DMS 273 (cell line): ENCODE results near the gene CYP26C1.

Source experiments
- DNase-seq: peaks from one replicate; lab custom pipeline; 2025; ENCODE audit not compliant: unreplicated experiment; lab: John Stamatoyannopoulos, UW

Gene CYP26C1

GRCh38 chr10:93063977-93064660 lies 3.5 kb downstream of the CYP26C1 start:
- no peak for DNase-seq

GRCh38 chr10:93064874-93065660 lies 4.5 kb downstream of the CYP26C1 start:
- no peak for DNase-seq

- DNase-seq, result peak; percentile 65
Observed at GRCh38 chr10:93065675-93066543, 5.3 kb downstream of the CYP26C1 start.

DNA sequence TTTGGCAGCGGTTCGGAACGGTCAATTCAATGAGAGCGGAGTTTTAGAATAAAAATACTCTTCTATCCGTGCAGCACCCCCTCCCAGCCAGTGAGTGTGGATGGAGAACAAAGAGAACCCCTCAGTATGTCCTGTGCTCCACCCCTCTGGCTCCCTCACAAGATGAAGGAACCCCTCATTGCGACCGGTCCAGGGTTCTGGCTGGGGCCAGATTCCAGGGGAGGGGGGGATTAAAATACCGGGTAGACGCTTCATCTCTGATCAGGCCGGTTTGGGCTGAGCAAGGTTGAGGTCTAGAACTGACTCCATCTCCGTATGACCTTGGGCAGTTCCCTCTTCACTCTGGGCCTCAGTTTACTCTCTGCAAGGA lies 5.9 kb downstream of the CYP26C1 start:
- DNase-seq, result no peak

- no peak for DNase-seq
Observed at GRCh38 chr10:93067443-93068365, 7.1 kb downstream of the CYP26C1 start.

GRCh38 chr10:93068411-93069244 lies 8.0 kb downstream of the CYP26C1 start:
- peak; percentile 70 for DNase-seq

DNA sequence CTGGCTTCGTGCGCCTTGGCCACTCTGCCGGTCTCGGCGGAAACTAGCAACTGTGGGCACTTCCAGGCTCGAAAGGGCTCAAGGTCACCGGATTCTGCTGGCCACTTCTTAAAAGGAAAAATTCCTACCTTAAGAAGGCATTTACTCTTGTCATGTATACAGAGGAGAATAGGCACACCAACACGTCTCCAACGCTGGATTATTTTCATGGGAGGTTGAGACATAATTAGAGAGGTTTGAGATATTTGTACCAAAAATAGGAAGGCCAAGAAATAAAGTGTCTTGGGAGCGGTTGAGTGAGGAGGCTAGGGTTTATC lies 8.6 kb downstream of the CYP26C1 start:
- DNase-seq, result no peak

DNA sequence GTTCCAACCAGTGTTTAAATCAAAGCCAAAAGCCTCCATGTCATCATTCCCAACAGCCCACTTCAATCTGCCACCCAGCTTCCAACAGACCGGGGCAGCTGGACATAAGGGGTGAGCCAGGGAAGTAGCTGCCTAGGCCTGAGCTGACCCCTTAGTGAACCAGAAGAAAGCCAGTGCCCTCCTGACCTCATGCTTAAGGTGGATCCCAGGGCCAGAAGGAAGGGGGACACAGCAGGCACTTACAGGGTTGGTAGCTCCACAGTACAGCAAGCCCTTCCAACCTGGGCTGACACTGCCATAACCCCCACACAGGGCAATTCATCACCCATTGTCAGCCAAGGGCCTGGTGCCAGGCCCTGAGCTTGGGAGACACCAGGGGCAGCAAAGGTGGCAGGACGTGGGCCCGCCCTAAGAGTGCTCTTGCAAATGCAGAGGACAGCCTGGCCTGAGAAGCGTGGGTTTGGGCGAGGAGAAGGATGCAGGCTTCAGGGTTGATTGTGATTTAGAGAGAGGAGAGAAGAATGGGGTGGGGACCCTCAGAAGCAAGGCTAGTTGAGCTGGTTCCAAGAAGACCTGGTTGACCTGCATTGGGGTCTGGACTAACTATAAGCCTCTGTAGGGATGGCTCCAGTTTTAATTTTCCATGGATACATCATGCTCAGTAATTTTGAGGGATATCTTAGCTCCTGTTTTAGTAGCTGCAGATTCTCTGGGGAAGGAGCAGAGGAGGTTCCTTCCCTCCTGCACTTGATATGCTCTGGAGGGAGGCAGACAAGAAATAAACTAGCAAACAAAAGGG lies 10.0 kb downstream of the CYP26C1 start:
- DNase-seq, result no peak

DNA sequence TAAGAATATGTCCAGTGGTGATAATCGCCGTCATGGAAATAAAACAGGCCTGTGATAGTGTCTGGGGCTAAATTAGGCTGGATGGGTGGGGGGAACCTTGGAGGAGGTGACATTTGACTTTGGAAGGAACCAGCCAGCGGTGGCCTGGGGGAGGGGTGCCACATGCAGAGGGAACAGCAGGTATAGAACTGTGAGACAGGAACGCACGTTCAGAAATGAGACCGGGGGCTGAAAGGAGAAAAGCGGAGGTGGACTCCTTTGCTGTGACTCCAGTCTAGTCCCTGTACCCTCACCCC lies 10.5 kb downstream of the CYP26C1 start:
- no peak for DNase-seq

- peak; percentile 39 for DNase-seq
Observed at GRCh38 chr10:93071674-93072224, 11.2 kb downstream of the CYP26C1 start.

GRCh38 chr10:93072225-93072712 lies 11.7 kb downstream of the CYP26C1 start:
- DNase-seq, result peak; percentile 46

DNA sequence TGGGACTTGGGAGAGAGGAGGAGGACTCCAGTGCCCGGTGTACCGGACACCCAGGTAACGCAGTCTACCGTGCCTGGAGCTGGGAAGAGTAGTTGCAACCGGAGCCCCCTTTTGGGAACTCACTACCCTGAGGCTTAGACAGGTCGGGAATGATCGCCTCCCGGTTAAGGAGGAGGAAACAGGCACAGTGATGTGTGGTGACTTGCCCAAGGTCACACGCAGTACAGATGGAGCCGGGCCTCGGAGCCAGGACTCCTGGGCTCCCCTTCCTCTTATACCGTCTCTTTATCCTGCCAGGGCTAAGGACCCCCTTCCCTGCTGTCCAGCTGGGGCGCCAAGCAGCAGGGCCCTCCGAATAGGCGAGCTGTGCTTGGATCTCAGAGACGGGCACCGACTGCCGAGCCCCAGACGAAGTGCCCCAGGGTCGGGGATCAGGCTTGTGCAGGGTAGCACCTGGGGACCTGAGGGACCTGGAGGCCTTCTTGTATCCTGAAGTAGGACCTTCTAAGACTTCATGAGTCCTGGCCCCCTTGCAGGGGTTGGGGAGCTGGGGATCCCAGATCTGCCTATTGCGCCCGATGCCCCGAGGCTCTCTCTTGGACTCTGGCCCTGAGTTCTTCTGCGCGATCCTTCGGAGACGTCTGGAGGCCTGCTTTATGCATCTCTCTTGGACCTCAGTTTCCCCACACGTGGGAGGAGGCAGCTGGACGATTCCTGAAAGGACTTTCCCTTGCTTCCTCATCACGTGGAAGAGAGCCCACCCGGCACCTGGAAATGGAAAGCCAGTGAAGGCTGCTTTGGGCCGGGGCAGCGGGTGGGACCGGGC lies 12.3 kb downstream of the CYP26C1 start:
- peak; percentile 49 for DNase-seq

GRCh38 chr10:93073539-93074146 lies 13.0 kb downstream of the CYP26C1 start, which contains the start of gene CYP26A1:
TSS of gene CYP26A1 (plus strand) at chr10:93073893. CDS start at chr10:93073935, 42 bp downstream.
- peak; percentile 53 for DNase-seq

GRCh38 chr10:93074147-93074596 lies 13.6 kb downstream of the CYP26C1 start:
- peak; percentile 61 for DNase-seq

GRCh38 chr10:93074597-93075368 lies 14.2 kb downstream of the CYP26C1 start:
- peak; percentile 46 for DNase-seq
